GM12872 (cell line): ENCODE measurements around the gene CXXC5.

ENCODE experiments used
- CTCF ChIP-seq: IDR thresholded peaks from 3 replicates; pipeline ENCODE4 v1.5.1; 2011; ENCODE audit warnings: low read depth, mild to moderate bottlenecking, low read length, moderate library complexity; ENCODE audit not compliant: insufficient read depth

The CXXC5 gene

GRCh38 chr5:139667001-139667729 is 19.0 kb downstream of the CXXC5 start:
- no peak for TF ChIP-seq CTCF

GRCh38 chr5:139667730-139668063 is 19.5 kb downstream of the CXXC5 start:
- TF ChIP-seq CTCF: no peak

GRCh38 chr5:139668064-139668880 is 20.1 kb downstream of the CXXC5 start:
- no peak for TF ChIP-seq CTCF

DNA sequence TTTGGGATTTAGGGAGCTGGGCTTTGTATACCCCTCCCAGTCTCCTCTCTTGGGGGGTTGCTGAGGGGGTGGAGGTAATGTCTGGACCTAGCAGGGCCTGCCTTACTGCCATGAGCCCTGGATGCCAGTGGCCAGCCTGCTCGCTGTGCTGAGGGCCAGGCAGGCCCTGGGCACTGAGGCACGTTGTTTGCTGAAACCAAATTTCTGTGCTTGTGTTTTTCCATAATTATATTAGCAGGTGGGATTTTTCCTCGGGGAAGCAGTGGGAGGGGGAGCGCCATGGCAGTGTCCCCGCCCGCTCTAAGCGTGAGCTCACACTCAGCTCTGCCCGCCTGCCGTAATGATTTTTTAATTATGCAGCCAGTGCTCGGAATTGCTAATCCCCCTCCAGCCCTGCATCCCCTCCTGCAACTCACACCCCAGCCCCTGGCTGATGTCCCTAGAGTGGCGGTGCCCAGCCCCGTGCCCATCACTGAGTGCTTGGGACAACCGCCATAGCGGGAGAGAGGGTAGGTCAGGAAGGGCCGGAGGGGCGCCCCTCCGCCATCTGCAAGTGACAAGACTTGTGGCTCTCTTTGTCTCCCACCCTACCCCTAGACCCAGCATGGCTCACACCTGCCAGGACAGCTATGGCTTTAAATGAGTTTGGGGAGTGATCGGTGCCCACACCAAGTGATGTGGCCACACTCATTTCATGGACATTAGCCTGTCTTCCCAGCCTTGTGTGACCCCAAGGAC is 20.9 kb downstream of the CXXC5 start:
- TF ChIP-seq CTCF: no peak

DNA sequence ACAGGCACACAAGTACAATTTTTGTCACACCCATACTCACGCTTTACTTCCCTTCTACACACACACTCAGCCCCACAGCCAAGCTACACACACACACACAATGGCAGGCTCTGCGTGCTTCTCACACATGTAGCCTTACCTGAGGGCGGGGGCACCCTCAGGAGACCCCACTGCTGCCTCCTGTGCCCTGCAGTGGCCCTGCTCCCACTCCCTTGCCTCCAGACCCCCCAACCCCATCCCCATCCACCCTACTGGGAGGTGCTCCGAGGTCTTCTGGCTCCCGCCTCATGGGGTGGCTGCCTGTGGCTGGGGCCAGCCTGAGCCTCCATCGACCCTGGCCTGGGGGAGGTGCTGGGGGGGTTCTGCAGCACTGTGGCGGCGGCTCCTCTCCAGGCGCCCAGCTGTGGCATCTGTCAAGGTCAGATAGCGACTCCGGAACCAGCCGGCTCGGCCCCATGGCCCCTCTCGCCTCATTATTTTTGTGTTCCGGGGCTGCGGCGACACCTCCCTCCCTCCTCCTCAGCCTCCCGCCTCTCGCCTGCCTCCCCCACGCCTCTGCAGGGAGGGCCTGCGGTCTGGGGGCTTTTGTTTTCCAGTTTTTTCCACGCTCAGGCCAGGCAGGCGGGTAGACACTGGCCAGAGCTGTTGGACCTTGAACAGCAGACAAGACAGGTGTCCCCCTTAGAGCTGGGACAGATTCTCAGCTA is 21.7 kb downstream of the CXXC5 start:
- TF ChIP-seq CTCF: no peak

DNA sequence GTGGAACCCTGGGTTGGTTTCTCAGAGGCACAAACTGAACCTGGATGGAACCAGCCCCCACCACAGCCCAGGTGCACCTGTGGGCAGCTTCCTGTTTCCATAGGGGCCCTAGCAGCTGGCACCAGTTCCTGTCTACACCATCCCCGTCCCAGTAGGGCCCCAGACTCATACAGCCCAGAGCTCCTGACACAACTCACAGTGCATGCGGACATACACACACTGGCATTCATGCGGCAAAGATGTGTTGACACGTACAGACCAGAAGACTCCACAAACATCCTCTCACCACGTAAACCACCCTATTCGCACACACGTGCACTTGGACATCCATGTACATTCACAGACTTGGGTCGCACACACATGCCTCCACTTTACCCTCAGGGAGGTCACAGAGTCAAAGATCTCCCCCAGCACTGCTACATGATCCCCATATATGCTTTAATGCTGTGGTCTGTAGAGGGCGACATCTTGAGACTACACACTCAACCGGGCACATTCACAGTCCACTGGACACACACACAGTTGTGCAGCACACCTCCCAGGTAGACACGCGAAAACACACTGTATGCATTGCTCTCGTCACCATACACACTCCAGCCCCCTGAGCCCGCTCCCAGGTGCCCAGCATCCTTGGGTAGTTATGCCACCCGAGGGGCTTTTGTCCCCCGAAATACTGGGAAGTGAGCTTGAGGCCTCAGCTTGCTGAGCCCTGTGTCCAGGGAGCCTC is 22.4 kb downstream of the CXXC5 start:
- TF ChIP-seq CTCF: peak; percentile 65
